DMS114 treated with DMSO at 0.1 percent for 48 hours (cell line): ENCODE measurements around the gene MAML1.

Source experiments
- DNase-seq: peaks from one replicate; lab custom pipeline; 2025; ENCODE audit not compliant: unreplicated experiment; lab: John Stamatoyannopoulos, UW

Gene MAML1

GRCh38 chr5:179804555-179804947, 71.9 kb downstream of the MAML1 start:
- no peak for DNase-seq

DNA sequence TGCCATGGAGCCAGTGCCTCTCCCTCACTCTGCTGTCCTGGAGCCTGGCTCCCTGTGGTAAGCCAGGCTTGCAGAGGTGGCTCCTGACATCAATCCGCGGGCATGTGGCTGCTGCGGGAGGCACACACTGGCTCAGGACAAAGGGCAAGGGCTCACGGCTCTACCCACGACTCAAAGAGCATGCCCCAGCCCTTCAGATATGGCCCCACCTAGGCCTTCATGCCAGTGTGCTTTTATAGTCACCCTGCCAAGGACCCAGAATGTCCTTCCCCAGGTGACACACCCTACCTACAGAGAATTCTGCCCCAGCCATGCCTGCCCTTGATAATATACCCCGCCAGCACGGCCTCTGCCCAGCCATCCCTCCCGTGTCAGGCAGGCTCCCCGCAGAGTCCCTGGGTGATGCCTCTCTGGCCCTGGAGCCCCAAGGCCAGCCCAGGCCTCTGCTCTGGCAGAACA, 72.5 kb downstream of the MAML1 start:
- DNase-seq: no peak

- no peak for DNase-seq
Observed at GRCh38 chr5:179805529-179806249, 73.1 kb downstream of the MAML1 start.

DNA sequence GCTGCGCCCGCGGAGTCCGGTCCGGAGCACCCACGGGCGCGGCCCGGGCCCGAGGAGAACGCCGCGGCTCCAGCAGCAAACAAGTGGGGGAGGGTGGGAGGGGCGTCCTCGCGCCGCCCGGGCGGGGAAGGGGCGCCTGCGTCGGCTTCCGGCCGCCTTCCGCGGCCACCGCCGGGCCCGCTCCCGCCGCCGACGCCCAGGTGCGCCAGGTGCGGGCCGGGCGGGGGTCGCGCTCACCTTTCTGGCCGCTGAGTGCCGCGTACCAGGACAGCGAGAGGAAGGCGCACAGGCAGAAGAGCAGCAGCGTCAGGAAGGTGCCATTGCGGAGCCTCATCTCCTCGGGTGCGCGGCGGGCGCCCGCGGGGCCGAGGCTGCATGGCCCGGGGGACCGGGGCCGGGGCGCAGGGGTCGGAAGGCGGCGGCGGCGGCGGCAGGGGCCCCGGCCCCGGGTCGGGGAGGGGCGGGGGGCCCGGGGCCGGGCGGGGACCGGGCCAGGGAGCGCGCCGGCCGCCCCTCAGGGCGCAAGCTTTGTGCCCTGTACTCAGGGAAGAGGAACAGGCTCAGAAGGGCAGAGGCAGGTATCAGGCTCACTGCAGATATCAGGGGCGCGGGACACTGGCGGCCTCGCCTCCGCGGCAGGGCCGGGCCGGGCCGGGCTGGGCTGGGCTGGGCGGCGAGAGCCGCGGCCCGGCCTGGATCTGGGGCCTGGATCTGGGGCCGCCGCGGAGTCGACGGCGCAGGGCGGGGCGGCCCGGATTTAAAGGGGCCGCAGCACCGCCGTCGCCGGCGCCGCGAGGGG, 73.8 kb downstream of the MAML1 start, which contains the start of gene MGAT4B:
Gene MGAT4B, minus strand, starts transcription at position 617 of the 799 bp plus-strand sequence. Its CDS starts 283 bp downstream, at position 334.
- DNase-seq: peak; percentile 27

DNA sequence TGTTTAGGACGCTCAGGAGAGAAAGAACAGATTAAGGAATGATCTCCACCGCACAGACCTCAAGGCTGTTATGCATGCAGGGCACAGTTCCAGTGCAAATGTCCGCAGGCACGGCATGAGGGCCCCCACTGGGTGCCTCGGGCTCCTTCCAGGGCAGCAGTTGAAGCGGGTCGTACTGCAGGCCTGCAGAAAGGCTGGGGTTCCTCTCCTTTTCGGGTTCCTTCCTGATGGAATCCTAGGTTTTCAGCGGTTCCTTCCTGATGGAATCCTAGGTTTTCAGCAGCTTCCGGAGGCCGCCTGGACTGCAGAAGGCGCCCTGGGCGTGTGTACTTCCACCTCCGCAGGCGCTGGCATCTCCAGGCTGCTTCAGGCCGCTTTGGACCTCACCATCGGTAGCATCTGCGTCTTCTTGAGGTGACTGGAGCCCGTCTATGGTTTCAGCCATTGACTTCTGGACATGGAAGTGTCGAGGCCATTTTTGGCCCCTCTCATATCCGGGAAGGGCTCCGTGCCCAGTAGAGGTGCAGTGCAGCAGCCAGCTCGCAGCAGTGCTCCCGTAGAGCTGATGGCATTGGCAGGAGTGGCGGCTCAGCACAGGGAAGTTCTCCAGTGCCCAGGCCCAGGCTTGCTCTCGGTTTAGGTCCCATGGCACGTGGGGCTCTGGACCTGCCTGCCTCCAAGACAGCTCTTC, 79.7 kb downstream of the MAML1 start:
- no peak for DNase-seq

DNA sequence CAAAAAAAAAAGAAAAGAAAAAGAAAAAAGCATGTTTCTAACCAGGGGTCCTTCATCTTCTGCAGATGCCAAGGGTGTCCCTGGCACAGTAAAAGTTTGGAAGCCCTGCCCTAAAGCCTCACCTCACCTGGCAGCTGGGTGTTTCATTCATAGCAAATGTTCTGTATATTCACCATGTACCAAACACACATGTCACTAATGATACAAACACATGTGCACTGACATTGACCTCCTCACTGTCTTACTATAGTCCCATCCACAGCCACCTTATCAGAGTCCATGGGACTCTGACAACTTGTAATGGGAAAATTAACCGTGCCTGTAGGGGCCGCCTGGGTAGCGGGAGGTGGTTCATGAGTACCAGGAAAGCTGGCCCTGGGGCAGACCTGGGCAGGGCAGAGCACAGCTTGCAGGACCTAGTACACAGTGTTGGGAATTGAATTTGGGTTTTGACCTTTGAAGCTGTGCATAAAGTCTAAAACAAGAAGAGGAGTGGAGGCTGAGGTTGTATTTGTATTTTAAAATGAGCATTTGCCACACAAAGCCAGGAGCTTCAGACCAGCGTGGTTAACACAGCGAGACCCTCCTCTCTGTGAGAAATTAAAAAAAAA, 80.5 kb downstream of the MAML1 start:
- DNase-seq: no peak

GRCh38 chr5:179814090-179814489, 81.5 kb downstream of the MAML1 start:
- no peak for DNase-seq

GRCh38 chr5:179815491-179816249, 83.0 kb downstream of the MAML1 start:
- DNase-seq: no peak

- no peak for DNase-seq
Observed at GRCh38 chr5:179816401-179816795, 83.8 kb downstream of the MAML1 start.

- no peak for DNase-seq
Observed at GRCh38 chr5:179816796-179817469, 84.3 kb downstream of the MAML1 start.

DNA sequence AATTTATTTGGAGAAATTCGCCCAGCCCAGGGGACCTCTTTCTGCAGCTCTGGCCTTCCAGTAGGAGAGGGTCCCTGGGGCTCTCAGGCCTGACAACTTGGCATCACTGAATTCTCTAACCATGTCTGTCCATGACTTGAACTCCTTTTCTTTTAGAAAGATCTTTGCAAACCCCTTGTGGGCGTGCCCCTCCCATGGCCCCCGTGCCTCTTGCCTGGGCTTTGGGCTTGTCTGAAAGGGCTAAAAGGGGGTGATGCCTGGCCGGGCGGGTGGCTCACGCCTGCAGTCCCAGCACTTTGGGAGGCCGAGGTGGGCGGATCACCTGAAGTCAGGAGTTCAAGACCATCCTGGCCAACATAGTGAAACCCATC, 84.8 kb downstream of the MAML1 start:
- no peak for DNase-seq

DNA sequence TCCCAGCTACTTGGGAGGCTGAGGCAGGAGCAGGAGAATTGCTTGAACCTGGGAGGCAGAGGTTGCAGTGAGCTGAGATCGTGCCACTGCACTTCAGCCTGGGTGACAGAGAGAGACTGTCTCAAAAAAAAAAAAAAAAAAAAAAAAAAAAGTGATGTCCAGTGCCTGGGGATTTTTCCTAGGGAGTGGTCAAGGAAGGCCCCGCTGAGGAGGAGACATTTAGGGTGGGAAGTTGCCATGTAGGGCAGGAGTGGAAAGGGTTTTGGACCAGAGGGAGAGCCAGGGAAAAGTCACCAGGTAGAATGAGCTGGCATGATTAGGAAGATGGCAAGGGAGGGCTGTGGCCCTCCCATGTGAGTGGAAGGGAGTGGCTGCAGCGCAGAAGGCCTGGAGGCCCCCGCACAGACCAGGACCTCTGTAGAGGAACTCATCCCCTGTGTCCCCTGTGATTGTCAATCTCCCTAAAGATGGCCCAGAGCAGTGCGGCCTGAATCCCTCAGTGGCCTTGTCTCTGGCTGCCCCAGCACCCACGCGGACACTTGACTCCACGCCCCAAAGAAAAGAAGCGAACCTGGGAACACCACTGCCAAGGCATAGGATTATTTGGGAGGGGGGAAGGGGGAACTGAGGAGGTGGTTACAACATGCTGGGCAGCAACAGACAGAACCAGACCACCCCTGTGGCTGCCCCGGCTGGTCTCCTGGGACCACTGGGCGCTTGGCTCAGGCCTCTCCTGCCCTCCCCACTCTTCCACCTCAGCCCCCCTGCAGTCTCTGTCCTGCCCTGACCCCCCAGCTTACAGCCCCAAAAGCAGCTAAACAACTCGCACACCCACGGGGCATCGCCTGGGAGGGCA, 85.5 kb downstream of the MAML1 start:
- no peak for DNase-seq

- DNase-seq: no peak
Observed at GRCh38 chr5:179818746-179819295, 86.2 kb downstream of the MAML1 start.

DNA sequence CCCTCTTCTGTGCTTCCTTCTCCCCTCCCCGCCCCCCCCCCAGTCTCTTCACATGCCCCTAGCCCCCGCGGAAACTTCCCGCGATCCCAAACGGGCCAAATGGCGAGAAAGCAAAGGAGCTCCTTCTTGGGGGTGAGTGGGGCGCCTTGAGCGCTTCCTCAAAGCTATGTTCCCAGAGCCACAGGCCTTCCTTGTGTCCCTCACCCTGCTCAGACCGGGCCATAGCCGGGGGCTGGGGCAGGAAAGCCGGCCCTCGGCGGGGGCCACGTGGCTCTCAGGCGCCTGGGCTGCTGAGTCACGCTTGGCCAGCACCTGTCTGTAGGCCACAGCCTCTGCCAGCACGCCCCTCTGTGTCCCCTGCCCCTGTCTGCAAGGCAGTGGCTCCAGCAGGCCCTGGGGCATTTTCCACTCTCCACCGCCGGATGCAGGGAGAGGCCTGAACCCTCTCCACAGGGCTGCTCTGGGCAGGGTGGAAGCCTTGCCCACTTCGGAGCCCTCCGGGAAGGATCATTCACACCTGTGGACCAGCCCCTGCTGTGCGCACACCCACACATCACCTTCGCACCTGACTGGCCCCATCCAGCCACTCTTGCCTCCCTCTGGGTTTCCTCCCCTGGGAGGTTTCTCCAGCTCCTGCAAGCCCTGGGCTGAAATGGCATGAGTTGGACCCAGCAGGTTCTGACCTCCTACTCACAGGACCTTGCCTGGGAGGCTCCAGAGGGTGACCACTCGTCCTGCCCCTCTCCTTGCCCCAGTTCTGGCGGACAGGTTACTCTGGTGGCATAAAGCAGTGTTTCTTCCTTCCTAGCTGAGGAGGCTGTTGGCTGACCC, 86.9 kb downstream of the MAML1 start:
- no peak for DNase-seq

DNA sequence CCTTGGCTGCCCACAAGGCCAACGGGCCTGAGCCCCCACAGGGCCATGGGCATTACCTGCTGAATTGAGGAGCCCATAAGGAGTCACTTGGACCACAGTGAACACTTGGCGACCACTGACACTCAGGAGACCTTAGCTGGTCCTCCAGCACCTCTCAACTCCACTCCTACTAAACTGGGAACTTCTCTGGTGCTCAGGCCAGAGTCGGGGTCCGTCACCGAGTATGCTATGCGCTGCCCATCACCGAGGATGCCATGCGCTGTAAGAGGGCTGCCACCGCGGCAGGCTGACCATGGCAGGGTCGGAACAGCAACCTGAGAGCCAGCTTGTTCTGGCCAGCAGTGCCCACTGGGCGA, 87.5 kb downstream of the MAML1 start:
- no peak for DNase-seq

- no peak for DNase-seq
Observed at GRCh38 chr5:179820483-179821297, 88.1 kb downstream of the MAML1 start, which contains the start of gene SQSTM1. SQSTM1 (plus strand) TSS chr5:179820905; CDS start chr5:179820937, 32 bp downstream.
